Measurements from ENCODE around the gene CPNE8.

CPNE8 gene

GRCh38 chr12:38895446-38895845, 9.9 kb downstream of the CPNE8 start:
- no peak for DNase-seq (ENCODE audit: low read depth)

- DNase-seq (ENCODE audit: low read depth): no peak
Measured at GRCh38 chr12:38892976-38893375, 12.4 kb downstream of the CPNE8 start.

GRCh38 chr12:38892087-38892786, 13.2 kb downstream of the CPNE8 start:
- no peak for DNase-seq (ENCODE audit: low read depth)

DNA sequence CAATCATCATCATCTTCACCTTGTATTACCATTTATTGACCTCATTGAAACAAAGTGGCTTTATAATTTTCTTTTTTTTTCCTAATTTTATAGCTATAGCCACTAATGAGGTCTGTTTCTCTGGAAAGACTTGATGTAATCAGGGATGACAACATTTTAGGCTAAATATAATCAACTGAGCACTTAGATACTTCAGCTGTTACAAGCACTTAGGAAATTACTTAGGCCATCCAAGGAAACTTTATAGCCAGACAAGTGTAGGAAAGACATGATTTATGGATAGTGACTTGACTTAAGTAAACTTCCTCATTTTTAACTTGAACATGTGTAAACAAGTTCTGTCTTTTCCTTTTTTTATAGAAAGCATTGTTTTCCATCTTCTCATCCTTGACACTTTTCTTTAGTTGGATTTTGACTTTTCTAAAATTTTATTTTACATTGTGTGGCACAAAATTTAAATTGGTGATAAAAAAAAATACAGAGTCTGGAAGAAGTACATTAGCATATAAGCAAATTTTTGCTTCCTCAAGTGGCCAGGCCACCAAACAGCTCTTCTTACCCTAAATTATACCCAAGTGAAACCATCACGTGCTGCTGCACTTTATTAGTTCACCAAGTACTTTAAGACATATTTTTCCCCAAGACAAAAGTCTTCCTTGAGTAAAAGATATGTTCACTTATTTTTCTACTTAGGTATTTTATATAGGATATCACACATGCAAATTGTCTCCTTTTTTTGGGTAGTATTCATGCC, 15.1 kb downstream of the CPNE8 start:
- no peak for DNase-seq (ENCODE audit: low read depth)

GRCh38 chr12:38889297-38889815, 16.0 kb downstream of the CPNE8 start:
- no peak for DNase-seq (ENCODE audit: low read depth)

GRCh38 chr12:38887770-38888169, 17.6 kb downstream of the CPNE8 start:
- DNase-seq (ENCODE audit: low read depth): no peak

DNA sequence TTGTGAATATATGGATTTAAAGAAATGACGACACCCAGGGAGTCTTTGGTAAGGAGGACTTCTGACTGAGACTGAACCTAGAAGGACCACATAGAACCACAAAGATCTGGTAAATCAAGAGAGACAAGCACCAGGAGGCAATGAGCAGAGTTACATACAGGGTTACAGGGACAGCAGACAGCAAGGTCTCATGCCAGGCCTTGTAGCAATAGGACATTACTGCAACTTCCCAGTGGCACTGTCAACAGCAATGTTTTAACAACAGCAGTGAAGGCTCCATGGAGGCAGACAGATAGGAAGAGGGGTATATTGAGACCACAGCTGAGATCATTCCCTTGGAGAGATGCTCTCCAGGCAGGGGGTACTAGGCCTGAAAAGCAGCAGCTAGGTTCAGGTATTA, 18.5 kb downstream of the CPNE8 start:
- no peak for DNase-seq (ENCODE audit: low read depth)

- DNase-seq (ENCODE audit: low read depth): no peak
Measured at GRCh38 chr12:38886064-38886463, 19.3 kb downstream of the CPNE8 start.

- DNase-seq (ENCODE audit: low read depth): no peak
Measured at GRCh38 chr12:38884666-38885065, 20.7 kb downstream of the CPNE8 start.

GRCh38 chr12:38883629-38884134, 21.7 kb downstream of the CPNE8 start:
- DNase-seq (ENCODE audit: low read depth): no peak

- DNase-seq (ENCODE audit: low read depth): no peak
Measured at GRCh38 chr12:38880288-38880687, 25.1 kb downstream of the CPNE8 start.

DNA sequence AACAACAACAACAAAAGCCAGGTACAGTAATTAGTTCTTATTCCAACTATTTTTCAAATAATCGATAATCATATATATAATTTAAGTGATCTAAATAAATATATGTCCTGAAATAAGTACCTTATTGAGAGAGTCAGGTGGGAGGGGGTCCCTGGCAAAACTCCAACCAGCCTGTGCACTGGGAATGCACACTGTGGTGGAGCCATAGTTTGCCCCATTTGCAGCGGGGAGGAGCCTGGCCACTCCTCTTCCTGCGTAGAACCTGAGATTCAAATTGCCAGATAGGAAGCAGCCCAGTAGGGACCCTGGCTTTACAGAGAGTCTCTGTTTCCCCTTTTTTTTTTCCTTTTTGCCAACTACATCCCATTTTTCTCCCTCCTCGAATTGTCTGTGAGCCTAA, 26.4 kb downstream of the CPNE8 start:
- no peak for DNase-seq (ENCODE audit: low read depth)

GRCh38 chr12:38878333-38878705, 27.1 kb downstream of the CPNE8 start:
- no peak for DNase-seq (ENCODE audit: low read depth)

DNA sequence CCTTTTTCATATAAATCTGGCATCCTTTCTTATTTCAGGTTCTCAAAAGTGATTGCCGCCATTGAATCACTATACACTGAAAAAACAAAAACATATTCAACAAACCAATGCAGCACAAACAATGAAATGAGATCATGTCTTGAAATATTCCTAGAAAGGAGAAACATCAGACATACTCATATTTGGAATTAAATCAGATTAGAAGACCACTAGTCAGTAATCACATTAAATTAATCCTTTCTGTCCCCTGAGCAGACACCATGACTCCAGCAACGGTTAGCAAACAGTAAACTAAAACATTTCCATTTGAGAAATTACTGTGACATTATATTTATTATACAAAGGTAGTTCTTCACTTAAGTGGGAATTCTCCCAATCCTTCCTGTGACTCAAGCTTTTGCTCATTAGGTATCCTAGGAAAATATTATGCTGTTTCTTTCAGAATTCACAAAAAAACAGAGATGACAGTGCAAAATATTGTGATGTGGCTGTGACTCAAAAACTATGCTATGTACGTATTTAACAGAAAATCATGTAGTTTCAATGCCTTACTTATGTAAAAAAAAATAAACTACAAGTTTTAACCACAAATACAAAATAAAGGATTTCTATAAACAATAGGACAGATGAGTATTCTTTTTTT, 29.7 kb downstream of the CPNE8 start:
- no peak for DNase-seq (ENCODE audit: low read depth)

DNA sequence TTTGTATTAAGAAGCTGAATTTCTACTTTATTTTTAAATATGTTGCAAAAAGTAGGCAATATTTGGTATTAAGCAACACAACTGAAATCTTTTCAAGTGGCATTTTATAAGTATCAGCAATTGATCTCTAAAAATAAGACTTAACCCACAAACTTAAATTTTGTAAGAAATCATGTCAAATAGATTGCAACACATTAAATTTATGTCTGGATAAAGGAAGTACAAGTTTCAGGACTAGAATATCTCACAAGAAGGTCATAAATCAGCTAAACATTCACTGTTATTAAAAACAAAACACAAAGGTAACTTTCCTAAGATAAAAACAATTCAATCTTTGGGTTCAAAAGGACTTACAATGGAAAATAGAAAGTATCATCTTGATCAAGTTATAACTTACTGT, 32.8 kb downstream of the CPNE8 start:
- DNase-seq (ENCODE audit: low read depth): no peak

GRCh38 chr12:38872156-38872555, 33.2 kb downstream of the CPNE8 start:
- no peak for DNase-seq (ENCODE audit: low read depth)

GRCh38 chr12:38869036-38869435, 36.4 kb downstream of the CPNE8 start:
- no peak for DNase-seq (ENCODE audit: low read depth)

DNA sequence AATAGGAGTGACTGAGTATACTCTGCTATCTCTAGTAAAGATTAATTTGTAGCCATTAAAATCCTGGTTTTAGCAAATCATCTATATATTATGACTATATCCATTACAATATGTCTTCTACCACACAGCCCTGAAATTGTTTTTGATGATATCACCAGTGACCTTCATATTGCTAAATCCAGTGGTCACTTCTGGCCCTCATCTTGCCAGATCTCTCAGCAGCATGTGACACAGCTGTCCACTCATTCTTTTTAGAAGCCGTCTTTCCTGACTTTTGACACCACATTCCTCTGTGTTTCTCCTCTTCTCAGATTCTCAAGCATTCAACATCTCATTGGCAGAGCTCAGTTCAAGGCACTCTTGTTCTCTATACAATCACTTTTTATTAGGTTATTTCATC, 54.9 kb downstream of the CPNE8 start:
- no peak for DNase-seq (ENCODE audit: low read depth)

DNA sequence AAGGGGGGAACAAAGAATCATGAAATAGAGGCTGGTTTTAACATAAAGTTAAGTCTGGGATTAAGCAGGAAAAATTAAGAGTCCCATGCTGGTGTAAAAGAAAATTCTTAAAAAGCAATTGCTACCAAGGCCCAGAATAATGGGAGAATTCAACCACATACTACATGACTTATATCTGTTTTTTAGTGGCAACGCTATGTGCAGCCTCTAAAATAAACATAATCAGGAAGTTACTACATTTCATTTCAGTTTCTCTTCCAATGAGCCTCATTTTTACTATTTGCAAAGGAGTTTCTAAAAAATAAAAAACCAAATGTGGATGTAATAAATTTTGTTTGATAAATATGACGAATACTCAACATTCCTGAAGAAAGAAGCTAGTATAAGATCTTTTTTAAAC, 58.1 kb downstream of the CPNE8 start:
- DNase-seq (ENCODE audit: low read depth): no peak

GRCh38 chr12:38844267-38844666, 61.1 kb downstream of the CPNE8 start:
- no peak for DNase-seq (ENCODE audit: low read depth)

DNA sequence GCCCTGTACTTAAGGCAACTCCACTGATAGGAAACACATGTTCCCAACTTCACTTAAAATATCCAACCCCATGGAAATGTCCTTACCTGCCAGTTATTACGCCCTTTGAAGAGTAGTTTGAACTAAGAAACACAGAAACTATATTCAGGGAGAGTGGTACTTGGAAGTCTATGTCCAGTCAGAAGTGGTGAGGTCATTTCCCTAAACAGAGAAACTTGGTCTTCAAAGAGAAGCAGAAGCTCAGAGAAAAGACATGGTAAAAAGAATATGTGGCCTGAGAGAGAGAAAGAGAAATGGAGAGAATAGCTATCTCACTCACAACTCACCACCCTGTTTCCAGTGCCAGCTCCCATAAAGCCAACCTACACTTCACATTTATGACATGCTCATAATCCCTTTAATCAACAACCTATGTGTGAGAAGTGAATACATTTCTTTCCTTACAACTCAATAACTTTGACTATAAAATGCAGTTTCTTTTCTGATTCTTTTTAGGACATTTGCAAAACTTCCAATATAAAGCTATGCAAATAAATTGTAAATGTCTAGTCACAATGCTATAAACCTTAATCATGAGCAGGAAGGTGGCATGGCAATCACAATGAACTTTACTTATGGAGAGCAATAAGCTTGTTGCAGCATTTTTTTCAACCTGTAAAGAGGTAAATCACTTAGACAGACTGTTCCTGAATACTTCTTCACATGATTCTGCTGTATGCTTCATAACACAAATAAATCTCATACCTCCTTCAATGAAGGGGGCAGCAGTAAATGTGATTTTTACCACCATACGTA, 67.1 kb downstream of the CPNE8 start:
- DNase-seq (ENCODE audit: low read depth): no peak

GRCh38 chr12:38831715-38832114, 73.7 kb downstream of the CPNE8 start:
- no peak for DNase-seq (ENCODE audit: low read depth)

All from CMK (cell line).